Measurements from ENCODE around the gene UGT1A6. TPM values are rescaled to one million over a fixed set of nuclear protein-coding genes. Genes with fewer than 3 reads are reported as not detected.

UGT1A6 gene
- total and polyA plus RNA-seq, 2 donors (not counting 3 experiments of a cell fraction or from before 2014, with no cell fraction given) = not detected

GRCh38 chr2:233758141-233758540 is 65.5 kb downstream of the UGT1A6 start:
- Histone ChIP-seq H3K4me2 (ENCODE audit: insufficient read depth, low read length) (no peak overlapping the region), H3K9me1 (replicated peaks; ENCODE audit: control insufficient read depth, extremely low read depth, insufficient read depth, low read length) (no peaks in the 10 kb centered on the region), H3K4me3 (replicated peaks in 1 of 3; ENCODE audit: insufficient read depth in 1 of 3, low read depth in 1 of 3, low read length in 3 of 3) (no peak overlapping the region), H3K27ac (ENCODE audit: insufficient read depth, low read depth, low read length) (no peak overlapping the region), H2AFZ (ENCODE audit: low read depth, low read length) (no peak overlapping the region), H3K36me3 (ENCODE audit: control insufficient read depth in 2 of 2, extremely low read depth in 1 of 2, insufficient read depth in 2 of 2, low read length in 2 of 2) (no peaks in the 10 kb centered on the region), H3K27me3 (ENCODE audit: control insufficient read depth in 2 of 2, insufficient read depth in 2 of 2, low read length in 2 of 2) (peaks cover 0 to 6% of the 10 kb centered on the region in 2 experiments), H3K79me2 (ENCODE audit: control insufficient read depth, insufficient read depth, low read length) (no peaks in the 10 kb centered on the region), H4K20me1 (replicated peaks; ENCODE audit: control insufficient read depth, extremely low read depth, insufficient read depth, low read length) (no peaks in the 10 kb centered on the region), H3K4me1 (ENCODE audit: control insufficient read depth, extremely low read depth, insufficient read depth, low read length) (no peaks in the 10 kb centered on the region), H3K9me3 (replicated peaks; ENCODE audit: control insufficient read depth, insufficient read depth, low read length) (no peaks in the 10 kb centered on the region), H3K9ac (replicated peaks; ENCODE audit: extremely low read depth, insufficient read depth, low read length) (no peak overlapping the region)
- BruUV-seq (replicated peaks) = no TSS peak
- dilution Hi-C loops (cut with MboI; ENCODE audit: extremely low pct_ligation_motif_present, low sequenced_read_pairs) (no loop called here), intact Hi-C loops (cut with micrococcal nuclease) (no loop called here)
- FAIRE-seq (no peak), DNase-seq (ENCODE audit: low read depth, low spot score) (no peak)
- CTCF ChIA-PET = no interaction called here
- POLR2A ChIA-PET = no interaction called here
- no peak for TF ChIP-seq MYC (IDR thresholded peaks at IDR 0.05; ENCODE audit: low read depth, low read length)
- TF ChIP-seq CTCF (IDR thresholded peaks at IDR 0.05; ENCODE audit: extremely low read depth in 1 of 2, insufficient read depth in 1 of 2, low read depth in 1 of 2, low read length in 2 of 2) = no peak
- TF ChIP-seq EZH2 (IDR thresholded peaks at IDR 0.05; ENCODE audit: borderline replicate concordance, low read depth, low read length, severe bottlenecking) = no peak
- TF ChIP-seq MAX (IDR thresholded peaks at IDR 0.05; ENCODE audit: insufficient read depth, insufficient read length) = no peak
- no peak for TF ChIP-seq JUN (IDR thresholded peaks at IDR 0.05; ENCODE audit: borderline replicate concordance, insufficient read depth, insufficient read length, low read depth)
- TF ChIP-seq FOS (IDR thresholded peaks at IDR 0.05; ENCODE audit: borderline replicate concordance, insufficient read depth, low read length) = no peak
- TF ChIP-seq POLR2AphosphoS5 (IDR thresholded peaks at IDR 0.05; ENCODE audit: insufficient read depth, low read depth, low read length) = no peak
- no peak for TF ChIP-seq GATA2 (IDR thresholded peaks at IDR 0.05; ENCODE audit: insufficient read depth, insufficient read length, low read depth, low read length)
- TF ChIP-seq POLR2A (IDR thresholded peaks at IDR 0.05; ENCODE audit: low read depth, low read length) = no peak
